ENCODE results near the gene CEP83.
A peak's percentile ranks its signal among the peaks of the same experiment; 100 is the strongest.
"Not testable (repeated sequence)": the region's sequence is repeated elsewhere in the genome, so short reads cannot be mapped to it uniquely, and the experiment has no call there.

CEP83 gene, protein sequence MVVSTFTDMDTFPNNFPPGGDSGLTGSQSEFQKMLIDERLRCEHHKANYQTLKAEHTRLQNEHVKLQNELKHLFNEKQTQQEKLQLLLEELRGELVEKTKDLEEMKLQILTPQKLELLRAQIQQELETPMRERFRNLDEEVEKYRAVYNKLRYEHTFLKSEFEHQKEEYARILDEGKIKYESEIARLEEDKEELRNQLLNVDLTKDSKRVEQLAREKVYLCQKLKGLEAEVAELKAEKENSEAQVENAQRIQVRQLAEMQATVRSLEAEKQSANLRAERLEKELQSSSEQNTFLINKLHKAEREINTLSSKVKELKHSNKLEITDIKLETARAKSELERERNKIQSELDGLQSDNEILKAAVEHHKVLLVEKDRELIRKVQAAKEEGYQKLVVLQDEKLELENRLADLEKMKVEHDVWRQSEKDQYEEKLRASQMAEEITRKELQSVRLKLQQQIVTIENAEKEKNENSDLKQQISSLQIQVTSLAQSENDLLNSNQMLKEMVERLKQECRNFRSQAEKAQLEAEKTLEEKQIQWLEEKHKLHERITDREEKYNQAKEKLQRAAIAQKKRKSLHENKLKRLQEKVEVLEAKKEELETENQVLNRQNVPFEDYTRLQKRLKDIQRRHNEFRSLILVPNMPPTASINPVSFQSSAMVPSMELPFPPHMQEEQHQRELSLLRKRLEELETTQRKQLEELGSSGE

GRCh38 chr12:94459728-94460615 lies at the start of gene CEP83:
TSS of gene CEP83 (minus strand) at chr12:94459867. CDS start at chr12:94412490, 47,377 bp downstream.
- peak; percentile 86 for DNase-seq (ENCODE audit: low spot score)

DNA sequence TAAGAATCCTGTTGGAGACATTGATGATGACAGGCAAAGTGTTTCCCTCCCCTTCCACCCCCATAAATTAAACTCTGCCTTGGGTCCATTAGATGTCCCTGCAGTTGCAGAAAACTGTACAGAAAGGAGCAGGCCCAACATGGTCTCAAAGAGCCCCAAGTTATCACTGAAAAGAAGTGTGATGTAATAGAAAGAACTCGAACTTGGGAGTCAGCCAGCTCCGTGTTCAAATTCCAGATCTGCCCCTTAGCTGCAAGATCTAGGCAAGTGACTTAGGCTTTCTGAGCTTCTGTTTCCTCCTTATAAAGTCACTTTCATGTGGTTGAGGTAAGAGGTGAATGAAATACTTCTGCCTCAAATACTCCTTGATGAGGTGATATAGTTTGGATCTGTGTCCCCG lies 49.6 kb upstream of the CEP83 start:
- no peak for DNase-seq (ENCODE audit: low spot score)

DNA sequence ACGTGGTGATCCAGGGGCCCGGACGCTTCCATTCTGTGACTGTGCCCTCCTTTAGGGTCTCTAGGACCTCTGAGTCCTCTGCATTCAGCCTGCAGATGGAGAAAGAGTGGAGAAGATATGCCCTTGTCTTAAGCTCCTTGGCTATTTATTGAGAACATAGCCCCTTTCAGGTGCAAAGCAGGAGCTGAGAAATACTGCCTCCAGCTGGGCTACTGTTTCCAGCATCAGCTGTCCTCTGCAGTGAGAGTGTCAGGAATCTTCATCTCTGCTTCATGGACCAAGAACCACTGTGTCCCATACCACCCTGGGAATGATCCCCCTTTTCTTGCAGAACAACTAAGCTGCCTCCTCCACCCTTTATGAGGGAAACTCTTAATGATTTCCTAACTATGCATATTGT lies 47.8 kb upstream of the CEP83 start:
- DNase-seq (ENCODE audit: low spot score), result no peak

DNA sequence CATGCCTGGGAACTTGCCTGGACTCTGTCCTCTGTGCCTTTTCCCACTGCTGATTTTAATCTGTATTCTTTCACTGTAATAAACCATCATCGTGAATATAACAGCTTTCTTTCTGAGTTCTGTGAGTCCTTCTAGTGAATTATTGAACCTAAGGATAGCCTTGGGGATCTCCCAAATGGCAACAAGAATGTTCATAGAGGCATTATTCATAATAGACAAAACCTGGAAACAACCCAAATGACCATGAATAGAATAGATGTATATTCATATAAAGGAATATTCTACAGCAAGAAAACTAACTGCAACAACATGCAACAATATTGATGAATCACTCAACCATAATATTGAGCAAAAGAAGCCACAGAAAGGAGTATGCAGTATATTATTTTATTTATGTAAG lies 44.7 kb upstream of the CEP83 start:
- no peak for DNase-seq (ENCODE audit: low spot score)

GRCh38 chr12:94503619-94504018 lies 44.0 kb upstream of the CEP83 start:
- no peak for DNase-seq (ENCODE audit: low spot score)

- no peak for DNase-seq (ENCODE audit: low spot score)
These were observed 41.3 kb upstream of the CEP83 start for GRCh38 chr12:94500831-94501567.

DNA sequence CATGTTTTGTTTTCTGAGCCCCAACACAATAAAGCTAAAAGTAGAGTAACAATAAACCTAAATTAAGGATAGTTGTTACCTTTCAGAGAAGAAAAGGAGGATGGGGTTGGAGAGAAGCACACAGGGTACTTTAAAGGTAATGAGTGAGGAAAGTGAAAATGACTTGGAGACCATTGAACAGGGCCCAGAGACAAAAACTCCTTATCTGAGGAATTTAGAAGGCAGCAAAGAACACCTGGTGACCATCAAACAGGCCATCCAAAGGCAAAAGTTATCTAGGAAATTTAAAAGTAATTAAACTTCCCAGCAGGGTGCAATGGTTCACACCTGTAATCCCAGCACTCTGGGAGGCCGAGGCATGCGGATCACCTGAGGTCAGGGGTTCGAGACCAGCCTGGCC lies 39.0 kb upstream of the CEP83 start:
- DNase-seq (ENCODE audit: low spot score), result no peak

- no peak for DNase-seq (ENCODE audit: low spot score)
These were observed 38.4 kb upstream of the CEP83 start for GRCh38 chr12:94498073-94498472.

- no peak for DNase-seq (ENCODE audit: low spot score)
These were observed 35.9 kb upstream of the CEP83 start for GRCh38 chr12:94495445-94496115.

DNA sequence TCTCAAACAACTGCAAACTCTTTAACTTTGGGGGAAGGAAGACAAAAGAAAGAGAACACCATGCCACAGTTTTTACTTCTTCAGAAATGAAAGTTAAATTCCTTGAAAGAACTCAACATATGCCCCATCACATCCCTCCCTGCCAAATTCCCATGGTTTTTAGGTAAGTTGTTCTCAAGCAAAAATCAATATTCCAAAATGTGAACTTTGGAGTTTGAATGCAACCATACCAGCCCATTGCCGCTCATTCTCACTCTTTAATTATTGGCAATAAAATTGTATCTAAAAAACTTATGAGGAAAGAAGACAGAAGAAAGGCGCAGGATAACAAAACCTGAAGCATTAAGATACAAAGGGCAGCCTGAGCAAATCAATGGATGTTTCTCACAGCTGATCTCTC lies 31.8 kb upstream of the CEP83 start:
- DNase-seq (ENCODE audit: low spot score), result no peak

DNA sequence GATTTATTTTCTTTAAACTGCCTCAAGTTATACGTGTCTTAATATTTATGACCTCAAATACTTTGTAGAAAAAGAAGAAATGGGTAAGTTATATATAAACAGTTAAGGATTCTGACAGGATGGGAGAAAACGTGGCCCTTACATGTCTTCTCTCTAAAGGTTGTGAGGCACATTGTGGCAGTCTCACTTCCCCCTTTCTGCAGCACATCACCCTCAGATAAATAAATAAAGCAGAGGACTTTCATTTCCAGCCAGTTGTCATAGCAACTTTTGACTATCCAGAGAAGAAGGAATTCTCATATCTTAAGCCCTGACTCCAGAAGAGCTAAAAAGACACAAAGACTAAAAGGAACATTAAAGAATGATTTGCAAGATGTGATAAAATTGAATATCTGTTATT lies 28.8 kb upstream of the CEP83 start:
- DNase-seq (ENCODE audit: low spot score), result no peak

GRCh38 chr12:94481734-94482133 lies 22.1 kb upstream of the CEP83 start:
- no peak for DNase-seq (ENCODE audit: low spot score)

- no peak for DNase-seq (ENCODE audit: low spot score)
These were observed 9.9 kb upstream of the CEP83 start for GRCh38 chr12:94469522-94469921.

GRCh38 chr12:94460616-94460959 lies 921 bp upstream of the CEP83 start:
- DNase-seq (ENCODE audit: low spot score), result no peak

- no peak for DNase-seq (ENCODE audit: low spot score)
These were observed 565 bp downstream of the CEP83 start for GRCh38 chr12:94458877-94459727.

DNA sequence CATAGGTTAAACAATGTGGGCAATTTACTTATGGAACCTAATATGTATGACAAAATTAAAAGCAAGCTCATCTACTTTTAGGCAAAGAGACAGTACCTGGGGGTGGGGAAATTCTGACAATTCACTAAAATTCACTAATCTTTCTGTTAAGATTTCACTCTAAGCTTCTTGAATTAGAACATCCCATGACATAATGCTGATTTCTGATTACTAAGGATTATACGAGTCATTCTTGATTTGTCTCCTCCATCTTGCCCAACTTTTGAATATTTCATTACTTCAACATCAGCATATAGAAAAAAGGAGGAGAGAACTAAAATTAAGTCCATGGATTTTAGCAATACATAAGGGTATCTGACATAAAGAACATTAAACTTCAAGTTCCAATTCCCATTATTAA lies 2.4 kb downstream of the CEP83 start:
- no peak for DNase-seq (ENCODE audit: low spot score)

DNA sequence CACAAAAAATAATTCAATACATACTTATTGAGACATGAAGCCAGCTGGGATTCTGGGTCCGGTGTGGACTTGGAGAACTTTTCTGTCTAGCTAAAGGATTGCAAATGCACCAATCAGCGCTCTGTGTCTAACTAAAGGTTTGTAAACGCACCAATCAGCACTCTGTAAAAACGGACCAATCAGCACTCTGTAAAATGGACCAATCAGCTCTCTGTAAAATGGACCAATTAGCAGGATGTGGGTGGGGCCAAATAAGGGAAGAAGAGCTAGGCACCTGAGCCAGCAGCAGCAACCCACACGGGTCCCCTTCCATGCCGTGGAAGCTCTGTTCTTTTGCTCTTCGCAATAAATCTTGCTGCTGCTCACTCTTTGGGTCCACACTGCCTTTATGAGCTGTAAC lies 5.3 kb downstream of the CEP83 start:
- not testable (repeated sequence) for DNase-seq (ENCODE audit: low spot score)

- no peak for DNase-seq (ENCODE audit: low spot score)
These were observed 14.0 kb downstream of the CEP83 start for GRCh38 chr12:94445662-94446061.

GRCh38 chr12:94437303-94437702 lies 22.4 kb downstream of the CEP83 start:
- DNase-seq (ENCODE audit: low spot score), result no peak

DNA sequence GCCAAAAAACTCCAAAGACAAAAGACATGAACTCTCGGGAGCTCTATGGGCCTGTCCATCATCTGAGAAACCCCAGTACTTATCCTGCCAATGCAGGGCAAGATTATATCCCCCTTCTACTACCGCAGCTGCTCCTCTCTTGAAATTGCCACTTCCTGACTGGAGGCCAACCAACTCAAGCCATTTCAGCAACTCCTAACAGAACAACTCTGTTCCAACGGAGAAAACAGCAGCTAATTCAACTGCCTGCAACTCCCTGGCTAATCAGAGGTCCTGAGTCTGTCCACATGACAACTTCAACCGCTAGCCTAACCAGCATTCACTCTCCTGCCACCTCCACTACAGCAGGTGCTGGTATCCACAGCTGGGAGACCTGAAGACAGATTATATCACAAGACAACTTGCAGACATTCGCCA lies 24.1 kb downstream of the CEP83 start:
- DNase-seq (ENCODE audit: low spot score), result no peak
